H1 (cell line): ENCODE results near the gene CACNA1C. TPM values are rescaled to one million over a fixed set of nuclear protein-coding genes. Genes with fewer than 3 reads are reported as not detected.

Experiments
- CTCF ChIA-PET: fragments of 300-600 bp; sonication (Branson Sonifier 250); formaldehyde crosslinking; loops from one replicate; lab custom pipeline; 2021; ENCODE audit not compliant: partially characterized antibody; lab: Charles Lee
- POLR2A ChIA-PET: fragments of 300-600 bp; sonication (Branson Sonifier 250); formaldehyde crosslinking; loops from one replicate; lab custom pipeline; 2021; ENCODE audit warnings: inconsistent platforms; ENCODE audit not compliant: partially characterized antibody; lab: Charles Lee
- DNase-seq, 2 experiments: peaks; one replicate each; pipeline versions ENCODE4 v3.0.0 to v3.0.0-alpha.2; 2010 to 2022; ENCODE audit warnings: low spot score in 2 of 2, low read depth in 1 of 2, mixed read lengths in 1 of 2
- FAIRE-seq: peaks from 2 replicates; lab custom pipeline; 2011; peaks lifted over from hg19 to GRCh38; lab: Jason Lieb, UNC
- H2AFZ ChIP-seq: 2 replicates; pipeline ENCODE4 v1.8.1; 2012; ENCODE audit warnings: low read length, inconsistent platforms
- H2AK5ac ChIP-seq: 2 replicates; pipeline ENCODE4 v1.6.1; 2013; ENCODE audit warnings: low read depth, low read length
- H2BK120ac ChIP-seq: replicated peaks from 2 replicates; pipeline ENCODE3; 2013; ENCODE audit warnings: low read depth, low read length, inconsistent platforms
- H2BK12ac ChIP-seq: 2 replicates; pipeline ENCODE4 v1.6.1; 2013; ENCODE audit warnings: low read depth, low read length
- H2BK15ac ChIP-seq: 2 replicates; pipeline ENCODE4 v1.6.1; 2013; ENCODE audit warnings: low read length
- H2BK20ac ChIP-seq: 2 replicates; pipeline ENCODE4 v1.6.1; 2013; ENCODE audit warnings: low read length
- H2BK5ac ChIP-seq: 2 replicates; pipeline ENCODE4 v1.6.1; 2013; ENCODE audit warnings: low read depth, low read length
- H3K14ac ChIP-seq: 2 replicates; pipeline ENCODE4 v1.6.1; 2013; ENCODE audit warnings: inconsistent platforms; ENCODE audit not compliant: insufficient read length
- H3K18ac ChIP-seq: 2 replicates; pipeline ENCODE4 v1.6.1; 2013; ENCODE audit warnings: low read length; ENCODE audit errors: extremely low read depth
- H3K23ac ChIP-seq: 2 replicates; pipeline ENCODE4 v1.6.1; 2013; ENCODE audit warnings: inconsistent platforms; ENCODE audit not compliant: insufficient read length
- H3K23me2 ChIP-seq: 2 replicates; pipeline ENCODE4 v1.6.1; 2013; ENCODE audit warnings: low read depth, low read length
- H3K27ac ChIP-seq: 2 replicates; pipeline ENCODE4 v1.6.1; 2011; ENCODE audit warnings: low read depth, low read length, inconsistent platforms
- H3K27me3 ChIP-seq, 4 experiments: replicated peaks in 1 of 4; 1 replicate in 1 of 4; 2 replicates in 3 of 4; pipeline versions ENCODE4 v1.6.1 to v1.8.1; 2011 to 2013; ENCODE audit warnings: low read length in 3 of 4, mild to moderate bottlenecking in 3 of 4, inconsistent platforms in 2 of 4, mixed read lengths in 2 of 4, moderate library complexity in 1 of 4; ENCODE audit not compliant: control insufficient read depth in 3 of 4, insufficient read depth in 3 of 4; ENCODE audit errors: extremely low read depth in 1 of 4
- H3K36me3 ChIP-seq, 4 experiments: 2 replicates each; pipeline versions ENCODE4 v1.6.1 to v1.8.1; 2011 to 2013; ENCODE audit warnings: mild to moderate bottlenecking in 4 of 4, low read length in 3 of 4, moderate library complexity in 2 of 4, control low read depth in 1 of 4, inconsistent platforms in 1 of 4; ENCODE audit not compliant: insufficient read depth in 4 of 4, control insufficient read depth in 2 of 4
- H3K4ac ChIP-seq: replicated peaks from 2 replicates; pipeline ENCODE3; 2013; ENCODE audit warnings: low read length, low read depth, mixed read lengths, inconsistent platforms; ENCODE audit not compliant: insufficient read length
- H3K4me1 ChIP-seq, 4 experiments: replicated peaks in 1 of 4; 1 replicate in 1 of 4; 2 replicates in 3 of 4; pipeline versions ENCODE4 v1.6.1 to v1.8.1; 2011 to 2013; ENCODE audit warnings: low read length in 3 of 4, inconsistent platforms in 2 of 4, mixed read lengths in 1 of 4; ENCODE audit not compliant: insufficient read depth in 4 of 4, control insufficient read depth in 3 of 4
- H3K4me2 ChIP-seq, 2 experiments: 2 replicates each; pipeline versions ENCODE4 v1.6.1 to v1.8.1; 2011 to 2013; ENCODE audit warnings: low read depth in 2 of 2, low read length in 2 of 2, control low read depth in 1 of 2, inconsistent platforms in 1 of 2, mild to moderate bottlenecking in 1 of 2; ENCODE audit not compliant: insufficient read depth in 1 of 2
- H3K4me3 ChIP-seq, 4 experiments: fragments of 200-600, 300-600 bp in 1 of 4; sonication (generic), shearing (Covaris generic), sonication (Bioruptor Twin) in 1 of 4; 2 replicates each; pipeline versions ENCODE4 v1.5.1 to v1.8.1; 2011 to 2016; ENCODE audit warnings: low read length in 4 of 4, low read depth in 3 of 4, control low read depth in 2 of 4, inconsistent platforms in 2 of 4, mild to moderate bottlenecking in 2 of 4, mixed read lengths in 1 of 4, moderate library complexity in 1 of 4; ENCODE audit not compliant: insufficient read depth in 2 of 4; ENCODE audit errors: extremely low read depth in 1 of 4
- H3K56ac ChIP-seq: replicated peaks from 2 replicates; pipeline ENCODE3; 2013; ENCODE audit warnings: low read depth, mild to moderate bottlenecking, mixed read lengths, low read length, inconsistent platforms; ENCODE audit not compliant: insufficient read length
- H3K79me1 ChIP-seq: 2 replicates; pipeline ENCODE4 v1.6.1; 2013; ENCODE audit warnings: low read depth, low read length, control low read depth
- H3K79me2 ChIP-seq, 2 experiments: 2 replicates each; pipeline versions ENCODE4 v1.6.1 to v1.8.1; 2012 to 2013; ENCODE audit warnings: low read length in 2 of 2, mild to moderate bottlenecking in 2 of 2, inconsistent platforms in 1 of 2; ENCODE audit not compliant: insufficient read depth in 2 of 2, control insufficient read depth in 1 of 2
- H3K9ac ChIP-seq, 4 experiments: replicated peaks in 1 of 4; 1 replicate in 1 of 4; 2 replicates in 3 of 4; pipeline versions ENCODE4 v1.6.1 to v1.8.1; 2011 to 2013; ENCODE audit warnings: low read depth in 3 of 4, low read length in 3 of 4, control low read depth in 2 of 4, mild to moderate bottlenecking in 2 of 4, moderate library complexity in 2 of 4, inconsistent platforms in 1 of 4; ENCODE audit errors: extremely low read depth in 1 of 4
- H3K9me3 ChIP-seq, 2 experiments: 2 replicates each; pipeline versions ENCODE4 v1.6.1 to v1.8.1; 2012 to 2013; ENCODE audit warnings: mild to moderate bottlenecking in 2 of 2, moderate library complexity in 2 of 2, control low read depth in 1 of 2, inconsistent platforms in 1 of 2, low read depth in 1 of 2, low read length in 1 of 2, mixed read lengths in 1 of 2; ENCODE audit not compliant: insufficient read depth in 2 of 2
- H4K20me1 ChIP-seq, 2 experiments: replicated peaks in 1 of 2; 2 replicates each; pipeline versions ENCODE3 to v1.8.1; 2011 to 2013; ENCODE audit warnings: inconsistent platforms in 2 of 2, low read length in 2 of 2, mild to moderate bottlenecking in 1 of 2; ENCODE audit not compliant: insufficient read depth in 2 of 2, control insufficient read depth in 1 of 2
- H4K5ac ChIP-seq: 2 replicates; pipeline ENCODE4 v1.6.1; 2013; ENCODE audit warnings: low read length, low read depth, mixed read lengths, inconsistent platforms; ENCODE audit not compliant: insufficient read length
- H4K8ac ChIP-seq: 2 replicates; pipeline ENCODE4 v1.8.0; 2013; ENCODE audit warnings: mild to moderate bottlenecking, moderate library complexity, low read length, inconsistent platforms; ENCODE audit not compliant: insufficient read depth; ENCODE audit errors: extremely low read depth
- H4K91ac ChIP-seq: replicated peaks from 2 replicates; pipeline ENCODE3; 2013; ENCODE audit warnings: low read length, mixed read lengths, inconsistent platforms; ENCODE audit not compliant: insufficient read length
- BCL11A ChIP-seq, 2 experiments: IDR thresholded peaks; one replicate each; pipeline ENCODE4 v1.6.1; 2011; ENCODE audit warnings: low read depth in 2 of 2, low read length in 2 of 2, mild to moderate bottlenecking in 2 of 2
- CTBP2 ChIP-seq: IDR thresholded peaks from 2 replicates; pipeline ENCODE4 v1.7.0; 2011; ENCODE audit warnings: borderline replicate concordance, mild to moderate bottlenecking, moderate library complexity, mixed read lengths, low read length; ENCODE audit not compliant: insufficient read depth, insufficient read length
- JUND ChIP-seq: IDR thresholded peaks from 2 replicates; pipeline ENCODE4 v1.6.1; 2011; ENCODE audit warnings: mild to moderate bottlenecking, improper control_type of control experiment, low read length
- NANOG ChIP-seq: IDR thresholded peaks from 2 replicates; pipeline ENCODE4 v1.6.1; 2011; ENCODE audit warnings: low read length, low read depth, mild to moderate bottlenecking, inconsistent platforms; ENCODE audit not compliant: insufficient read depth, poor library complexity, severe bottlenecking
- SIN3A ChIP-seq, 2 experiments: IDR thresholded peaks in 1 of 2; conservative IDR thresholded peaks in 1 of 2; 2 replicates each; pipeline ENCODE4 v1.6.1; 2011 to 2012; ENCODE audit warnings: low read length in 2 of 2, improper control_type of control experiment in 1 of 2, low read depth in 1 of 2, mild to moderate bottlenecking in 1 of 2
- SIRT6 ChIP-seq: IDR thresholded peaks from one replicate; pipeline ENCODE4 v1.7.1; 2012; ENCODE audit warnings: low read length, inconsistent platforms
- SIX5 ChIP-seq: IDR thresholded peaks from 2 replicates; pipeline ENCODE4 v1.6.1; 2011; ENCODE audit warnings: mild to moderate bottlenecking, low read depth, low read length
- SP2 ChIP-seq: IDR thresholded peaks from 2 replicates; pipeline ENCODE4 v1.6.1; 2012; ENCODE audit warnings: mild to moderate bottlenecking, low read length, inconsistent platforms
- SRF ChIP-seq: IDR thresholded peaks from 2 replicates; pipeline ENCODE4 v1.6.1; 2011; ENCODE audit warnings: mild to moderate bottlenecking, low read depth, low read length, moderate library complexity
- TAF1 ChIP-seq: IDR thresholded peaks from 2 replicates; pipeline ENCODE4 v1.6.1; 2011; ENCODE audit warnings: mild to moderate bottlenecking, low read depth, low read length
- WGBS, 2 experiments: shearing (Covaris generic) in 1 of 2; methylation state at CpG; one replicate each; pipeline versions ENCODE4 v1.1.6 to v1.1.7; 2013 to 2015; ENCODE audit warnings: low lambda C conversion rate in 2 of 2, mixed read lengths in 2 of 2, inconsistent platforms in 1 of 2, low coverage in 1 of 2, missing lambda C conversion rate in 1 of 2; ENCODE audit not compliant: insufficient replicate concordance in 2 of 2, insufficient coverage in 1 of 2, insufficient read length in 1 of 2; ENCODE audit errors: extremely low coverage in 1 of 2, missing lambda C conversion rate in 1 of 2; 5-methylcytosine and 5-hydroxymethylcytosine counted together
- polyA plus RNA-seq, 7 experiments: library from polyadenylated mRNA; depleted of rRNA in 3 of 7; stranded (reverse) in 5 of 7; unstranded in 2 of 7; fragments of >200 nt in 5 of 7; fragments of 200-250 nt in 2 of 7; gene quantifications; 1 replicate in 5 of 7; 2 replicates in 1 of 7; 4 replicates in 1 of 7; pipeline versions ENCODE4 v1.2.1 to v1.2.3, GENCODE V29; 2011 to 2013; ENCODE audit warnings: missing spikeins in 2 of 7, mixed read lengths in 2 of 7
- total RNA-seq: library from RNA; stranded (reverse); fragmentation: NEBNext Ultra II Directional; extraction: Animal tissue kit (Norgen Biotek cat#: 25700); gene quantifications from 2 replicates; pipeline ENCODE4 v1.2.1, GENCODE V29; 2021
- TF ChIP-seq, protein P1 (sequence below), 3 experiments: IDR thresholded peaks; 1 replicate in 2 of 3; 2 replicates in 1 of 3; pipeline versions ENCODE4 v1.5.1 to v1.6.1; 2011; ENCODE audit warnings: low read length in 3 of 3, mild to moderate bottlenecking in 3 of 3, inconsistent platforms in 2 of 3, low read depth in 1 of 3, moderate library complexity in 1 of 3; ENCODE audit not compliant: insufficient read depth in 1 of 3; ENCODE audit errors: control extremely low read depth in 1 of 3

Gene CACNA1C
- total and polyA plus RNA-seq, 2 of the 8 experiments (the other 6 are each of a cell fraction or from before 2014, with no cell fraction given) = 1.3 TPM

DNA sequence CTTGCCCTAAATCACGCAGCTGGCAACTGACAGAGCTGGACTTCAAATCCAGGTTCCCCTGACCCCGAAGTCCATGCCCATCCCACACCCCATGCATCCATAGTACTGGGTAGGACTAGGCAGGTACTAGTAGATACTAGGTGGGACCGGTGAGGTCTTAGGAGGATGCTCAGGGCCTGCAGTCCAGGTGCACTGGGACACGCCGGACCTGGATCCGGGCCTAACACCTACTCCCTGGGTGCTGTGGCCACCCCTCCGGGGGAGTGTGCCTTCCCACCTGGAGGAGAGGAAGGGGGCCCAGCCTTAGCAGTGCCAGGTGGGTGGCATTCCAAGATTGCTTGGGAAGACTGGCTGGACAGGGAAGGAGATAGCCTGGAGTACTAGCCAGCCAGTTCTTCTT, 64.8 kb downstream of the CACNA1C start:
- Histone ChIP-seq H4K91ac (no peak overlapping the region), H3K36me3 (no peaks in the 10 kb centered on the region), H3K23me2 (peaks cover 2% of the 10 kb centered on the region; the same call in 1 of the 2 replicates), H3K56ac (no peak overlapping the region), H2BK120ac (no peak overlapping the region), H4K5ac (no peak overlapping the region), H2AFZ (no peak overlapping the region), H3K4me1 (peaks cover 0 to 4% (median 0%) of the 10 kb centered on the region in 4 experiments; a peak in 1 of 7 replicates), H3K9me3 (no peaks in the 10 kb centered on the region), H3K27ac (no peak overlapping the region), H3K14ac (no peak overlapping the region), H4K8ac (peak overlapping the region; percentile 18; the same call in 1 of the 2 replicates), H2BK5ac (no peak overlapping the region), H2BK12ac (no peak overlapping the region; the same call in 1 of the 2 replicates), H3K23ac (no peak overlapping the region), H3K4me3 (no peak overlapping the region), H2AK5ac (no peak overlapping the region), H2BK15ac (no peak overlapping the region), H3K18ac (no peak overlapping the region), H3K4ac (no peak overlapping the region), H3K4me2 (no peak overlapping the region), H3K27me3 (no peaks in the 10 kb centered on the region), H3K79me2 (no peaks in the 10 kb centered on the region), H4K20me1 (no peaks in the 10 kb centered on the region), H3K9ac (no peak overlapping the region), H2BK20ac (no peak overlapping the region), H3K79me1 (no peaks in the 10 kb centered on the region)
- CTCF ChIA-PET = interaction anchor here (1.5 to 2.5 kb wide), 4 partner anchors 9 to 165 kb away, joined by 5 to 15 read pairs (median 9); no protein-coding TSS in a partner anchor
- POLR2A ChIA-PET = no interaction called here
- 95% methylated on average over 7 of the region's 7 CpGs; no CpG with 5 or more reads in 1 of the 2 experiments for WGBS, 2 experiments
- no peak for FAIRE-seq
- no peak for DNase-seq
- no peak for TF ChIP-seq SIN3A (conservative IDR thresholded peaks at IDR 0.05 in 1 of 2, IDR thresholded peaks at IDR 0.05 in 1 of 2; ENCODE audit: low read depth in 1 of 2, low read length in 2 of 2)
- no peak for TF ChIP-seq SIRT6
- no peak for TF ChIP-seq NANOG
- no peak for TF ChIP-seq CTBP2
- TF ChIP-seq JUND = no peak
- TF ChIP-seq, protein P1, sequence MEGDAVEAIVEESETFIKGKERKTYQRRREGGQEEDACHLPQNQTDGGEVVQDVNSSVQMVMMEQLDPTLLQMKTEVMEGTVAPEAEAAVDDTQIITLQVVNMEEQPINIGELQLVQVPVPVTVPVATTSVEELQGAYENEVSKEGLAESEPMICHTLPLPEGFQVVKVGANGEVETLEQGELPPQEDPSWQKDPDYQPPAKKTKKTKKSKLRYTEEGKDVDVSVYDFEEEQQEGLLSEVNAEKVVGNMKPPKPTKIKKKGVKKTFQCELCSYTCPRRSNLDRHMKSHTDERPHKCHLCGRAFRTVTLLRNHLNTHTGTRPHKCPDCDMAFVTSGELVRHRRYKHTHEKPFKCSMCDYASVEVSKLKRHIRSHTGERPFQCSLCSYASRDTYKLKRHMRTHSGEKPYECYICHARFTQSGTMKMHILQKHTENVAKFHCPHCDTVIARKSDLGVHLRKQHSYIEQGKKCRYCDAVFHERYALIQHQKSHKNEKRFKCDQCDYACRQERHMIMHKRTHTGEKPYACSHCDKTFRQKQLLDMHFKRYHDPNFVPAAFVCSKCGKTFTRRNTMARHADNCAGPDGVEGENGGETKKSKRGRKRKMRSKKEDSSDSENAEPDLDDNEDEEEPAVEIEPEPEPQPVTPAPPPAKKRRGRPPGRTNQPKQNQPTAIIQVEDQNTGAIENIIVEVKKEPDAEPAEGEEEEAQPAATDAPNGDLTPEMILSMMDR (IDR thresholded peaks at IDR 0.05; ENCODE audit: control extremely low read depth in 1 of 3, insufficient read depth in 1 of 3, low read depth in 1 of 3, low read length in 3 of 3) = no peak
- no peak for TF ChIP-seq TAF1
- TF ChIP-seq SRF = no peak
- no peak for TF ChIP-seq SP2
- TF ChIP-seq BCL11A (IDR thresholded peaks at IDR 0.05; ENCODE audit: low read depth in 2 of 2, low read length in 2 of 2) = no peak
- no peak for TF ChIP-seq SIX5
